Stimulated activated CD4-positive, alpha-beta T cell treated with anti-CD3 and anti-CD28 coated beads, TNF-alpha, amount 100 ng/mL, for 1 hour (primary cell): Measurements from ENCODE around the gene ENO1.
"Not testable (repeated sequence)": the region's sequence is repeated elsewhere in the genome, so short reads cannot be mapped to it uniquely, and the experiment has no call there.

ENCODE experiments used
- DNase-seq, 3 donors: peaks; one replicate each; pipeline ENCODE4 v3.0.0-alpha.2; 2020; ENCODE audit warnings: low read depth in 3 of 3, low spot score in 1 of 3

ENO1 gene

GRCh38 chr1:8878448-8878697 lies at the start of gene ENO1:
Gene ENO1, minus strand, starts transcription at chr1:8878686. Its CDS starts 3,778 bp downstream, at chr1:8874908.
- DNase-seq = no peak

- no peak for DNase-seq
Measured at GRCh38 chr1:8926707-8927694, 48.5 kb upstream of the ENO1 start.

GRCh38 chr1:8925960-8926359 lies 47.5 kb upstream of the ENO1 start:
- no peak for DNase-seq

- DNase-seq = no peak
Measured at GRCh38 chr1:8925406-8925805, 46.9 kb upstream of the ENO1 start.

- no peak for DNase-seq
Measured at GRCh38 chr1:8922962-8923361, 44.5 kb upstream of the ENO1 start.

- not testable (repeated sequence) for DNase-seq
Measured at GRCh38 chr1:8917536-8917935, 39.0 kb upstream of the ENO1 start.

- DNase-seq = no peak
Measured at GRCh38 chr1:8915446-8915845, 37.0 kb upstream of the ENO1 start.

- no peak for DNase-seq
Measured at GRCh38 chr1:8914466-8914865, 36.0 kb upstream of the ENO1 start.

GRCh38 chr1:8913457-8913856 lies 35.0 kb upstream of the ENO1 start:
- no peak for DNase-seq

GRCh38 chr1:8911416-8912309 lies 33.2 kb upstream of the ENO1 start:
- DNase-seq = no peak

- no peak for DNase-seq
Measured at GRCh38 chr1:8910914-8911313, 32.4 kb upstream of the ENO1 start.

- DNase-seq = no peak
Measured at GRCh38 chr1:8910331-8910730, 31.8 kb upstream of the ENO1 start.

GRCh38 chr1:8908388-8909151 lies 30.1 kb upstream of the ENO1 start:
- DNase-seq = no peak

GRCh38 chr1:8905582-8906191 lies 27.2 kb upstream of the ENO1 start:
- DNase-seq = no peak

GRCh38 chr1:8903908-8904650 lies 25.6 kb upstream of the ENO1 start:
- DNase-seq = no peak

GRCh38 chr1:8903410-8903809 lies 24.9 kb upstream of the ENO1 start:
- DNase-seq = no peak

GRCh38 chr1:8902765-8903164 lies 24.3 kb upstream of the ENO1 start:
- DNase-seq = no peak

GRCh38 chr1:8900684-8901083 lies 22.2 kb upstream of the ENO1 start:
- DNase-seq = not testable (repeated sequence)

- no peak for DNase-seq
Measured at GRCh38 chr1:8899046-8899445, 20.6 kb upstream of the ENO1 start.

- DNase-seq = not testable (repeated sequence)
Measured at GRCh38 chr1:8898418-8898817, 19.9 kb upstream of the ENO1 start.
